C4-2B (cell line): ENCODE data around the gene PRTFDC1.

Experiments
- CTCF ChIP-seq: fragments of 450-650 bp; conservative IDR thresholded peaks from 2 replicates; pipeline ENCODE4 v1.5.1; 2017; ENCODE audit warnings: mild to moderate bottlenecking
- ZFX ChIP-seq: fragments of 450-650 bp; IDR thresholded peaks from 2 replicates; pipeline ENCODE4 v1.6.1; 2017

GRCh38 chr10:24926557-24926956, 25.8 kb downstream of the PRTFDC1 start:
- TF ChIP-seq CTCF (no peak), ZFX (no peak)
